Rectal smooth muscle tissue (tissue), 1 donor: ENCODE results near the gene AKT2.

Experiments
- H3K27ac ChIP-seq: one replicate; pipeline ENCODE4 v1.7.0; 2013; ENCODE audit warnings: low read depth, low read length, inconsistent platforms
- H3K27me3 ChIP-seq: one replicate; pipeline ENCODE4 v1.7.0; 2013; ENCODE audit warnings: low read length; ENCODE audit not compliant: control insufficient read depth, insufficient read depth
- H3K36me3 ChIP-seq: one replicate; pipeline ENCODE4 v1.7.0; 2013; ENCODE audit warnings: low read length; ENCODE audit not compliant: control insufficient read depth, insufficient read depth
- H3K4me1 ChIP-seq: one replicate; pipeline ENCODE4 v1.7.0; 2013; ENCODE audit warnings: low read length; ENCODE audit not compliant: control insufficient read depth, insufficient read depth
- H3K4me3 ChIP-seq: one replicate; pipeline ENCODE4 v1.7.0; 2013; ENCODE audit warnings: low read length
- H3K9ac ChIP-seq: one replicate; pipeline ENCODE4 v1.7.0; 2013; ENCODE audit warnings: low read length

Gene AKT2

DNA sequence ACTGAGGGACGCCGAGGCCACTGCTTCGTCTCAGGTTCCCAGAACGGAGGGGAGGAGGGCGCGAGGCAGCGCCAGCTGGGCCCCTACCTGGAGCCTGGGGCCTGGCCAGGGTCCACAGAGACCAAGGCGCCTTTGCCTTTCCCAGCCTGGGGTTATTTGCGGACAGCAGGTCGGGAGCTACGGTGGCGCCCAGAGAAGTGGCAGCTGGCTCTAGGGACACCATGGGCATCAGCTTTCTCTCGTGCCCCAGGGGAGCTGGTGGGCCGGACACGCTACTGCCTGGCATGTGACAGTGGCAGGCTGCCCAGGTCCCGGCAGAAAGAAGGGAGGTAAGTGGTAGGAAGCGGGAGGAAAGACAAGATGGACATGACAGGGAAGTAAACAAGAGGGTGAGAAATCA lies 19.0 kb downstream of the AKT2 start:
- Histone ChIP-seq H3K27me3 (no peaks in the 10 kb centered on the region), H3K9ac (no peak overlapping the region), H3K36me3 (peaks cover 18% of the 10 kb centered on the region), H3K4me3 (no peak overlapping the region), H3K4me1 (peaks cover 5% of the 10 kb centered on the region), H3K27ac (no peak overlapping the region)

- Histone ChIP-seq H3K27me3 (no peaks in the 10 kb centered on the region), H3K9ac (no peak overlapping the region), H3K4me3 (no peak overlapping the region), H3K4me1 (peaks cover 5% of the 10 kb centered on the region), H3K27ac (no peak overlapping the region), H3K36me3 (peaks cover 18% of the 10 kb centered on the region)
Observed at GRCh38 chr19:40265763-40266099, 19.4 kb downstream of the AKT2 start.

DNA sequence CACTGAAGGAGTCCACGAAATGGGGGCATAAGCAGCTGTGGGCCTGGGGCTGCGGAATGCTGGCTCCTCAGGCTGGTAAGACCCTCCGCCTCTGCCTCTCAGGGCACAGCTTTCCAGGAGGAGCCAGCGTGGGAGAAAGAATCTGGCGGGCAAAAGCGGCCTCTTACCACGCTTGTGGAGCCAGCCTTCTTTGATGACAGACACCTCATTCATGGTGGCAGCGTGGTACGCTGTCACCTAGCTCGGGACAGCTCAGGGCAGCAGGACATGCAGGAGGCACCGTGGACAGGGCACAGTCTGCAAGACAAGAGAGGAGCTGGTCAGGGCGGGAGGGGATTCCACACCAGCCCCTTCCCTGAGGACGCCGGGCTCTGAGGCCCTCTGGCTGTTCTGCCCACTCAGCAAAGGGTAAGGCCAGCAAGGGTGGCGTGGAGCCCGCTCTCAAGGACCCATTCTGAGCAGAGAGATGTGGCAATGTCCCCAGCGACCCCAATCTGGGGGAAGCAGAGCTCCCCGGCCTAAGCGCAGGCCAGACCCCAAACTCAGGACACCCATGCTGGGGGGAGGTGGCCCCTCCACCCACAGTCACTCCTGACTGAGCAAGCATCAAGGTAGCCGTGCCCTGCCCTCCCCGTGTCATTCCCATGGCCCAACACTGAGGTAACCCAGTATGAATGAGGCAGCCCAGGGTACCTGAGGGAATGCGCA lies 19.9 kb downstream of the AKT2 start:
- no peak overlapping the region for H3K27ac ChIP-seq
- no peak overlapping the region for H3K9ac ChIP-seq
- H3K36me3 ChIP-seq, result peaks cover 18% of the 10 kb centered on the region
- peaks cover 5% of the 10 kb centered on the region for H3K4me1 ChIP-seq
- H3K27me3 ChIP-seq, result no peaks in the 10 kb centered on the region
- no peak overlapping the region for H3K4me3 ChIP-seq

DNA sequence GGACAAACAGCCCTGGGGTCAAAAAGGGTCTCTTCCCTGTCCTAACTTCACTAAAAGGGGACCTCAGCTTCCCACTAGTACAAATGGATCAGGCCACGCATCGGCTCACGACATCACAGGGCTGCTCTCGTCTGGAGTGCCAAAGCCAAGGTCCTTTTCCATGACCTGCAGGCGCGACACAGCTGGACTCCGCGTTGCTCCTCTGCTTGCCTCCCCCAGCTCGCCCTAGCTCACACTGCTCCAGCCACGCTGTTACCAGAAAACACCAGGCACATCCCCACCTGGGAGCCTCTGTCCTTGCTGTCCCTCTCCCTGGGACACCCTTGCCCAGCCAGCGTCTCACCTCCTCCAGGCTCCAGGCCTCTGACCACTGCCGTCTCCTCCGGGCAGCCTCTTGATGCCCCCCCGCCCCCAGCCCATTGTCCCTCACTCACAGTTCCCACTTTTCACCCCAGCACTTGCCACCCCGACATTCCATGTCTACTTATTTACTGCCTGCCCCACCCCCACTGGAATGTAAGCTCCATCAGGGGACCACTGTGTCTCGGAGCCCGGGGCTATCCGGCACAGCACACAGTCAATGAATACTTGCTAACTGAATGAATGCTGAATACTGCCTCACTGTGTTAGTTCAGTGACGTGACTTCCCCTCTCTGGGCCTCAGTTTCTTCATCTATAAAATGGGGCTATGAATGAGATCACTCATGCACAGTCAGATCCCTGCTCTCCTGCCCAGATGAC lies 20.7 kb downstream of the AKT2 start:
- no peak overlapping the region for H3K9ac ChIP-seq
- H3K4me1 ChIP-seq, result peaks cover 5% of the 10 kb centered on the region
- H3K27me3 ChIP-seq, result no peaks in the 10 kb centered on the region
- peaks cover 18% of the 10 kb centered on the region for H3K36me3 ChIP-seq
- H3K27ac ChIP-seq, result no peak overlapping the region
- H3K4me3 ChIP-seq, result no peak overlapping the region

DNA sequence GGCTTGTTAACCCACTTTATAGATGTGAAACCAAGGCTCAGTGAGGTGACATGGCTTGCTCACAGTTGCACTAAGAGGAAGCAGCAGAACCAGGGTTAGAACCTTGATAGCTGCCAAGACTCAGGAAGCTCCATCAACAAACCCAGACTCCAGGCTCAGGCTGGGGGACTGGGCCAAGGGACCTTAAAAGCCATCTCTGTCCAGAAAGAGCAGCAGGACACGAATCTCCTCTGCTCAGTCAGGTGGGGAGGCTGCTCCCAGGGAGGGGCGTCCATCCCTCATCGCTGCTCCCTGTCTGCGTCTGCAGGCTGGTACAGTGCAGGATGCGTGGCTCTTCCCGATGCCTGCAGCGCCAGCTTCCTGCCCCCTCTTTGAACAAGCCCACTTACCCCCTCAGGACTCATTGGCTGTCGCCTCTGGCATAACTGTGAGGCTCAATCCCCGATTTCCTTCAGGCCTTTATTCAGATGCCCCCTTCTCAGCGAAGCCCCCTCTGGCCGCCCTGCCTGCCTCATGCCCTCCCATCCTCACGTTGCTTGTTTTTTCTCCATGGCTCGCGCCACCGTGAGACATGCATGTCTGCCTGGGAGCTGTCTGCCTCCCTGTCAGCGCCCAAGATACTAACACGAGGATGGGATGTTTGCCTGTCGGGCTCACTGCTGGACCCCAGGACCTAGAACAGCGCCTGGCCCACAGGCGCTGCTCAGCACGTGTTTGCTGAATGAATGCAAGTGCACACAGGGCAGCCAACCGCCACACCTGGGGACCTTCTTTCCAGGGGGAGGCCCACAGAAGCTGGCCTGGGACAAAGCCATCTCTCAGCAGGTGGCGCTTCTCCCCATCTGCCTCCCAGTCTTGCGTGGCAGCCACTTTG lies 21.5 kb downstream of the AKT2 start:
- no peak overlapping the region for H3K27ac ChIP-seq
- no peak overlapping the region for H3K9ac ChIP-seq
- no peaks in the 10 kb centered on the region for H3K27me3 ChIP-seq
- peaks cover 5% of the 10 kb centered on the region for H3K4me1 ChIP-seq
- H3K4me3 ChIP-seq, result no peak overlapping the region
- peaks cover 18% of the 10 kb centered on the region for H3K36me3 ChIP-seq

GRCh38 chr19:40262422-40262821 lies 22.7 kb downstream of the AKT2 start:
- no peak overlapping the region for H3K27ac ChIP-seq

DNA sequence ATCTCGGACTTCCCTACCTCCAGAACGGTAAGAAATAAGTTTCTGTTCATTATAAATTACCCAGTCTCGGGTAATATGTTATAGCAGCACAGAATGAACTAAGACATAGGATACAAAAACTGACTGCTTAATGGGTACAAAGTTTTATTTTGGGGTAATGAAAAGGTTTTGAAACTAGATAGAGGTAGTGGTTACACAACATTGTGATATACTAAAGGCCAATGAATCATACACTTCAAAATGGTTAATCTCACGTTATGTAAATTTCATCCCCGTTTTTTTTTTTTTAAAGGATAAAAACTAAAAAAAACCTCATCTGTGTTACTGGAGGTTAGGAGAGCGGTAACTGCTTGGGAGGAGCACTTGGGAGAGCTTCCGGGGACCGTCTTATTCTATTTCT lies 23.5 kb downstream of the AKT2 start:
- H3K9ac ChIP-seq, result no peak overlapping the region
- H3K27ac ChIP-seq, result no peak overlapping the region
- H3K27me3 ChIP-seq, result no peaks in the 10 kb centered on the region
- peaks cover 5% of the 10 kb centered on the region for H3K4me1 ChIP-seq
- H3K36me3 ChIP-seq, result peaks cover 22% of the 10 kb centered on the region
- H3K4me3 ChIP-seq, result no peak overlapping the region

More at GRCh38 chr19:40262422-40262821, 22.7 kb downstream of the AKT2 start:
- Histone ChIP-seq H3K27me3 (no peaks in the 10 kb centered on the region), H3K36me3 (peaks cover 18% of the 10 kb centered on the region), H3K9ac (no peak overlapping the region), H3K4me3 (no peak overlapping the region), H3K4me1 (peaks cover 5% of the 10 kb centered on the region)

- peaks cover 21% of the 10 kb centered on the region for H3K36me3 ChIP-seq
- H3K9ac ChIP-seq, result no peak overlapping the region
- no peaks in the 10 kb centered on the region for H3K27me3 ChIP-seq
- no peak overlapping the region for H3K27ac ChIP-seq
- no peak overlapping the region for H3K4me3 ChIP-seq
- no peaks in the 10 kb centered on the region for H3K4me1 ChIP-seq
Observed at GRCh38 chr19:40257096-40257517, 28.0 kb downstream of the AKT2 start.

- Histone ChIP-seq H3K36me3 (peaks cover 21% of the 10 kb centered on the region), H3K9ac (no peak overlapping the region), H3K4me1 (no peaks in the 10 kb centered on the region)
Observed at GRCh38 chr19:40256512-40256911, 28.6 kb downstream of the AKT2 start.

DNA sequence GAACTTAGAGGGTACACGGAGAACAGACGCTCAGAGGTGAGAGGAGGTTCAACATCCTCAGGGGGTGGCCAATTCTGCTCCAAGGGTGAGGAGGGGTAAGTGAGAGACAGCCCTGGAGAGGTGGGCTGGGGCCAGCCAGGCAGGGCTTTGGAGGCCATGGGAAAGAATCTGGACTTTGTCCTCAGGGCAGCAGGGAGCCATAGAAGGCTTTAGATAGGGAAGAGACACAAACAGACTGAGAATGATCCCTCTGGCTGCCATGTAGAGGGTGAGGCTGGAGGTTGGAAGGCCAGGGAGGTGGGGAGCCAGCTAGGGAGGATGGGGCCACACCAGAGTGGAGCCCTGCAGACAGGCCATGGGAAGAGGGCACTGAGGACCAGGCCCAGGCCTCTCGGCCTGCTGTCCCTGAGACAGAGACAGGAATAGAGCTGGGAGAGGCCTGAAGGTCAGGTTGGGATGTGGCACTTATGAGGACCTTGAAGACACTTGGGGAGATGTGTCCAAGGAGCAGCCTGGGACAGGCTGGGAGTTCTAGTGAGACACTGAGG lies 29.5 kb downstream of the AKT2 start:
- Histone ChIP-seq H3K27ac (no peak overlapping the region), H3K36me3 (peaks cover 21% of the 10 kb centered on the region), H3K9ac (no peak overlapping the region), H3K4me3 (no peak overlapping the region), H3K27me3 (no peaks in the 10 kb centered on the region), H3K4me1 (no peaks in the 10 kb centered on the region)

More at GRCh38 chr19:40256512-40256911, 28.6 kb downstream of the AKT2 start:
- Histone ChIP-seq H3K4me3 (no peak overlapping the region), H3K27me3 (no peaks in the 10 kb centered on the region), H3K27ac (no peak overlapping the region)

GRCh38 chr19:40254714-40255418 lies 30.3 kb downstream of the AKT2 start:
- no peaks in the 10 kb centered on the region for H3K27me3 ChIP-seq
- H3K4me3 ChIP-seq, result no peak overlapping the region
- H3K9ac ChIP-seq, result no peak overlapping the region
- peaks cover 21% of the 10 kb centered on the region for H3K36me3 ChIP-seq
- H3K4me1 ChIP-seq, result no peaks in the 10 kb centered on the region
- H3K27ac ChIP-seq, result no peak overlapping the region
